Measurements from ENCODE around the gene CFHR4.
"Not testable (repeated sequence)": the region's sequence is repeated elsewhere in the genome, so short reads cannot be mapped to it uniquely, and the experiment has no call there.

Gene CFHR4

GRCh38 chr1:196887515-196888239 is at the start of gene CFHR4:
CFHR4 (plus strand) TSS chr1:196888052; CDS start chr1:196888151, 99 bp downstream.
- DNase-seq (ENCODE audit: low read depth in 2 of 2): no peak

- not testable (repeated sequence) for DNase-seq (ENCODE audit: low read depth in 2 of 2)
Measured at GRCh38 chr1:196849613-196850492, 38.0 kb upstream of the CFHR4 start.

GRCh38 chr1:196856053-196856452 is 31.8 kb upstream of the CFHR4 start:
- no peak for DNase-seq (ENCODE audit: low read depth in 2 of 2)

GRCh38 chr1:196857188-196857587 is 30.7 kb upstream of the CFHR4 start:
- no peak for DNase-seq (ENCODE audit: low read depth in 2 of 2)

GRCh38 chr1:196858811-196859210 is 29.0 kb upstream of the CFHR4 start:
- DNase-seq (ENCODE audit: low read depth in 2 of 2): no peak

GRCh38 chr1:196860323-196860884 is 27.4 kb upstream of the CFHR4 start:
- no peak for DNase-seq (ENCODE audit: low read depth in 2 of 2)

- DNase-seq (ENCODE audit: low read depth in 2 of 2): no peak
Measured at GRCh38 chr1:196861429-196861828, 26.4 kb upstream of the CFHR4 start.

- no peak for DNase-seq (ENCODE audit: low read depth in 2 of 2)
Measured at GRCh38 chr1:196866974-196867373, 20.9 kb upstream of the CFHR4 start.

- no peak for DNase-seq (ENCODE audit: low read depth in 2 of 2)
Measured at GRCh38 chr1:196873385-196873784, 14.5 kb upstream of the CFHR4 start.

GRCh38 chr1:196875935-196876334 is 11.9 kb upstream of the CFHR4 start:
- DNase-seq (ENCODE audit: low read depth in 2 of 2): no peak

GRCh38 chr1:196877964-196878363 is 9.9 kb upstream of the CFHR4 start:
- no peak for DNase-seq (ENCODE audit: low read depth in 2 of 2)

- DNase-seq (ENCODE audit: low read depth in 2 of 2): not testable (repeated sequence)
Measured at GRCh38 chr1:196886560-196886959, 1.3 kb upstream of the CFHR4 start.

GRCh38 chr1:196890668-196891067 is 2.8 kb downstream of the CFHR4 start:
- DNase-seq (ENCODE audit: low read depth in 2 of 2): no peak

GRCh38 chr1:196891251-196891650 is 3.4 kb downstream of the CFHR4 start:
- no peak for DNase-seq (ENCODE audit: low read depth in 2 of 2)

GRCh38 chr1:196896355-196896754 is 8.5 kb downstream of the CFHR4 start:
- no peak for DNase-seq (ENCODE audit: low read depth in 2 of 2)

GRCh38 chr1:196897158-196897828 is 9.4 kb downstream of the CFHR4 start:
- DNase-seq (ENCODE audit: low read depth in 2 of 2): no peak

GRCh38 chr1:196902344-196902743 is 14.5 kb downstream of the CFHR4 start:
- DNase-seq (ENCODE audit: low read depth in 2 of 2): no peak

- DNase-seq (ENCODE audit: low read depth in 2 of 2): no peak
Measured at GRCh38 chr1:196910215-196910614, 22.4 kb downstream of the CFHR4 start.

- not testable (repeated sequence) for DNase-seq (ENCODE audit: low read depth in 2 of 2)
Measured at GRCh38 chr1:196912283-196912682, 24.4 kb downstream of the CFHR4 start.

- DNase-seq (ENCODE audit: low read depth in 2 of 2): not testable (repeated sequence)
Measured at GRCh38 chr1:196926839-196927238, 39.0 kb downstream of the CFHR4 start.

GRCh38 chr1:196932853-196933252 is 45.0 kb downstream of the CFHR4 start:
- not testable (repeated sequence) for DNase-seq (ENCODE audit: low read depth in 2 of 2)

Measured in activated CD4-positive, alpha-beta T cell treated with anti-CD3 and anti-CD28 coated beads for 24 hours (primary cell).